Colonic mucosa (tissue), 4 donors: ENCODE data around the gene MT1F. TPM values are rescaled to one million over a fixed set of nuclear protein-coding genes. Genes with fewer than 3 reads are reported as not detected.

Experiments used
- DNase-seq: peaks from one replicate; pipeline ENCODE4 v3.0.0-alpha.2; 2020
- H3K27ac ChIP-seq: fragments of 200-600 bp; one replicate; pipeline ENCODE4 v1.8.0; 2021
- H3K27me3 ChIP-seq: fragments of 200-600 bp; one replicate; pipeline ENCODE4 v1.8.0; 2021
- H3K36me3 ChIP-seq: fragments of 200-600 bp; one replicate; pipeline ENCODE4 v1.8.0; 2021
- H3K4me1 ChIP-seq: fragments of 200-600 bp; one replicate; pipeline ENCODE4 v1.8.0; 2021; ENCODE audit warnings: mild to moderate bottlenecking
- H3K4me3 ChIP-seq: fragments of 200-600 bp; one replicate; pipeline ENCODE4 v1.8.0; 2021
- H3K9ac ChIP-seq, 2 donors: one replicate each; pipeline ENCODE4 v1.7.0; 2013; ENCODE audit warnings: control low read depth in 2 of 2, low read depth in 2 of 2, low read length in 2 of 2
- H3K9me3 ChIP-seq: fragments of 200-600 bp; one replicate; pipeline ENCODE4 v1.8.0; 2021
- intact Hi-C: fragments of 100-400 bp; cut with DNase I; formaldehyde crosslinking; loops from one replicate; pipeline ENCODE4 v1.14.1; 2022
- total RNA-seq, 2 donors: library from RNA; stranded (reverse); fragmentation: NEBNext Ultra II Directional in 1 of 2; extraction: Animal tissue kit (Norgen Biotek cat#: 25700) in 1 of 2; gene quantifications; one replicate each; pipeline ENCODE4 v1.2.1, GENCODE V29; 2021
- TF ChIP-seq, protein P1 (sequence below): fragments of 200-600 bp; IDR thresholded peaks from one replicate; pipeline ENCODE4 v1.8.0; 2022; ENCODE audit warnings: antibody characterized with exemption, mild to moderate bottlenecking
- donor health status: healthy.
- donor health status: DM: no; HTN: no; CAD: no.
- donor health status: DM: no; HTN: no; CAD: no.

MT1F gene
- total RNA-seq, 2 donors from 2014 or later = 35.5 to 40.0 TPM

DNA sequence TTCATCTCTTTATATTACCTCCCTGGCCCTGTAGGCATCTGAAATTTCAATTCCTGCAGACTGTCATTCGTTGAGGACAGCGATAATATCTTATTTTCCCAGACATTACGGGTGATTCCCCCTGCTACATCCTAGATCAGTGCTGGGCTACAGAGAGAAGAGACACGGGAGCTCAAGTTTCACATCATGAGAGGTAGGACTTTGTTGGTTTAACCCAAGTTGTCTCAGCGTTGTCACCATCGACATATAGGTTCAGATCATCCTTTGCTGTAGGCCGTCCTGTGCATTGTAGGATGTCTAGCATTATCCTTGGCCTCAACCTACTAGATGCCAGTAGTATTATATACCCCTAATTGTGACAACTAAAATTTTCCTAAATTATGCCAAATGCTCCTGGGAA, 43.8 kb downstream of the MT1F start:
- Histone ChIP-seq H3K9ac (peak overlapping the region in 1 of 2 donors; percentile 14), H3K9me3 (no peaks in the 10 kb centered on the region), H3K4me3 (no peak overlapping the region), H3K27me3 (no peaks in the 10 kb centered on the region), H3K27ac (no peak overlapping the region), H3K36me3 (no peaks in the 10 kb centered on the region), H3K4me1 (no peaks in the 10 kb centered on the region)
- TF ChIP-seq, protein P1, sequence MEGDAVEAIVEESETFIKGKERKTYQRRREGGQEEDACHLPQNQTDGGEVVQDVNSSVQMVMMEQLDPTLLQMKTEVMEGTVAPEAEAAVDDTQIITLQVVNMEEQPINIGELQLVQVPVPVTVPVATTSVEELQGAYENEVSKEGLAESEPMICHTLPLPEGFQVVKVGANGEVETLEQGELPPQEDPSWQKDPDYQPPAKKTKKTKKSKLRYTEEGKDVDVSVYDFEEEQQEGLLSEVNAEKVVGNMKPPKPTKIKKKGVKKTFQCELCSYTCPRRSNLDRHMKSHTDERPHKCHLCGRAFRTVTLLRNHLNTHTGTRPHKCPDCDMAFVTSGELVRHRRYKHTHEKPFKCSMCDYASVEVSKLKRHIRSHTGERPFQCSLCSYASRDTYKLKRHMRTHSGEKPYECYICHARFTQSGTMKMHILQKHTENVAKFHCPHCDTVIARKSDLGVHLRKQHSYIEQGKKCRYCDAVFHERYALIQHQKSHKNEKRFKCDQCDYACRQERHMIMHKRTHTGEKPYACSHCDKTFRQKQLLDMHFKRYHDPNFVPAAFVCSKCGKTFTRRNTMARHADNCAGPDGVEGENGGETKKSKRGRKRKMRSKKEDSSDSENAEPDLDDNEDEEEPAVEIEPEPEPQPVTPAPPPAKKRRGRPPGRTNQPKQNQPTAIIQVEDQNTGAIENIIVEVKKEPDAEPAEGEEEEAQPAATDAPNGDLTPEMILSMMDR = no peak
- DNase-seq = no peak
- intact Hi-C loops = loop anchor here (5.0 kb wide), 3 partner anchors 99 to 184 kb away; no protein-coding TSS in a partner anchor

DNA sequence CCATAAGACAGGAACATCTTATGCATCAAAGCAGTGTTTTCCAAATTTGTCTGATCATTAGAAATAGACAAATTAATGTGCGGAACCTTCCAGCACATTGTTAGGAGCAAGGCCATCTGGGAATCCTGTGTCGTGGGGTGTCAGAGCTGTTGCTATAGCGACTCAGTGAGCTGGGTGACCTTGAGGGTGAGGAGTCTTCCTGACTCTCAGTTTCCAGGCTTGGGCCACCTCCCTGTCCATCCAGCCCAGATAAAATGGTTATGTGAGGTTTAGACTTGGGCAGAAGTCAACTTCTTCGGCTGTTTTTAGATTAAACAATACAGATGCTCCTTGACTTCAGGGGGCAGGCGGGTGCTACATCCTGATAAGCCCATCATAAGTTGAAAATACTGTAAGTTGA, 45.1 kb downstream of the MT1F start:
- H3K9me3 ChIP-seq = no peaks in the 10 kb centered on the region
- intact Hi-C loops = loop anchor here (5.0 kb wide), 3 partner anchors 101 to 186 kb away; no protein-coding TSS in a partner anchor
- no peak overlapping the region for H3K27ac ChIP-seq
- TF ChIP-seq, protein P1 = no peak
- H3K27me3 ChIP-seq = no peaks in the 10 kb centered on the region
- no peak for DNase-seq
- no peak overlapping the region for H3K9ac ChIP-seq
- H3K4me1 ChIP-seq = no peaks in the 10 kb centered on the region
- H3K36me3 ChIP-seq = no peaks in the 10 kb centered on the region
- no peak overlapping the region for H3K4me3 ChIP-seq

Other genes with a start within 250 kb of the MT1F start
- gene AMFR, start 232.4 kb upstream of the MT1F start, total RNA-seq = 10 to 100 TPM; 68.7 to 92.4 TPM
- gene NUDT21, start 206.6 kb upstream of the MT1F start, total RNA-seq = 100 to 1,000 TPM in 1 of 2 donors, 10 to 100 TPM in 1; 92.4 to 135 TPM
- 10 to 100 TPM; 20.3 to 33.0 TPM for gene OGFOD1, start 206.4 kb upstream of the MT1F start, total RNA-seq
- gene BBS2, start 137.9 kb upstream of the MT1F start, total RNA-seq = 10 to 100 TPM; 22.5 to 32.1 TPM
- gene MT4, start 92.9 kb upstream of the MT1F start, total RNA-seq = not detected
- gene MT3, start 68.4 kb upstream of the MT1F start, total RNA-seq = 1 to 10 TPM; 3.6 to 4.0 TPM
- gene MT2A, start 49.4 kb upstream of the MT1F start, total RNA-seq = 100 to 1,000 TPM; 239 to 320 TPM
- 100 to 1,000 TPM; 251 to 359 TPM for gene MT1E, start 32.2 kb upstream of the MT1F start, total RNA-seq
- 10 to 100 TPM; 19.0 to 21.2 TPM for gene MT1M, start 25.3 kb upstream of the MT1F start, total RNA-seq
- 10 to 100 TPM in 1 of 2 donors, 1 to 10 TPM in 1; 5.5 to 10.2 TPM for gene MT1A, start 19.3 kb upstream of the MT1F start, total RNA-seq
- gene MT1B, start 6.1 kb upstream of the MT1F start, total RNA-seq = not detected
- gene MT1G, start 10.1 kb downstream of the MT1F start, total RNA-seq = 100 to 1,000 TPM; 243 to 995 TPM
- gene MT1H, start 11.9 kb downstream of the MT1F start, total RNA-seq = 100 to 1,000 TPM in 1 of 2 donors, 10 to 100 TPM in 1; 43.8 to 180 TPM
- gene MT1X, start 24.5 kb downstream of the MT1F start, total RNA-seq = 100 to 1,000 TPM; 112 to 149 TPM
- 10 to 100 TPM; 33.0 to 79.2 TPM for gene NUP93, start 72.2 kb downstream of the MT1F start, total RNA-seq
- gene SLC12A3, start 207.2 kb downstream of the MT1F start, total RNA-seq = not detected